Prostate gland (tissue), 2 donors: ENCODE data around the gene MT1E. TPM values are rescaled to one million over a fixed set of nuclear protein-coding genes. Genes with fewer than 3 reads are reported as not detected.
A peak's percentile ranks its signal among the peaks of the same experiment; 100 is the strongest.

ENCODE experiments used
- DNase-seq: peaks from one replicate; pipeline ENCODE4 v3.0.0-alpha.2; 2019; ENCODE audit warnings: low spot score
- H3K27ac ChIP-seq, 2 donors: fragments of 200-600 bp; sonication (generic); 2 replicates each; pipeline ENCODE4 v1.5.1; 2017 to 2019
- H3K27me3 ChIP-seq: fragments of 200-600 bp; sonication (generic); replicated peaks from 2 replicates; pipeline ENCODE4 v1.5.1; 2019; ENCODE audit not compliant: insufficient read depth
- H3K36me3 ChIP-seq, 2 donors: fragments of 200-600 bp; sonication (generic); 1 replicate in 1 of 2; 2 replicates in 1 of 2; pipeline versions ENCODE4 v1.5.1 to v1.8.1; 2017 to 2019
- H3K4me1 ChIP-seq: fragments of 200-600 bp; sonication (generic); replicated peaks from 2 replicates; pipeline ENCODE4 v1.5.1; 2019
- H3K4me3 ChIP-seq, 2 donors: fragments of 200-600 bp; sonication (generic); 2 replicates each; pipeline ENCODE4 v1.5.1; 2017 to 2019
- H3K9me3 ChIP-seq: fragments of 200-600 bp; sonication (generic); 2 replicates; pipeline ENCODE4 v1.5.1; 2017
- CTCF ChIP-seq, 4 experiments: fragments of 200-600 bp in 2 of 4; fragments of 450-650 bp in 2 of 4; sonication (generic) in 2 of 4; IDR thresholded peaks; 1 replicate in 3 of 4; 2 replicates in 1 of 4; pipeline ENCODE4 v1.5.1; 2016 to 2019; ENCODE audit warnings: antibody characterized with exemption in 4 of 4, mild to moderate bottlenecking in 2 of 4, moderate library complexity in 2 of 4
- POLR2A ChIP-seq: fragments of 450-650 bp; IDR thresholded peaks from one replicate; pipeline ENCODE4 v1.6.1; 2016; ENCODE audit warnings: antibody characterized with exemption, mild to moderate bottlenecking
- POLR2AphosphoS5 ChIP-seq: sonication (generic); formaldehyde crosslinking; IDR thresholded peaks from one replicate; pipeline ENCODE4 v1.6.1; 2017; ENCODE audit warnings: antibody characterized with exemption
- WGBS: methylation state at CpG from one replicate; pipeline ENCODE4 v1.1.5; 2018; 5-methylcytosine and 5-hydroxymethylcytosine counted together
- intact Hi-C: fragments of 100-400 bp; cut with DNase I; formaldehyde crosslinking; loops from one replicate; pipeline ENCODE4 v1.14.2; 2022
- total RNA-seq, 2 donors: library from RNA; depleted of rRNA; stranded (reverse); fragments of >200 nt; gene quantifications; one replicate each; pipeline ENCODE4 v1.1.0, GENCODE V29; 2016

Gene MT1E
- total RNA-seq, 2 donors from 2014 or later: 110 to 339 TPM

- Histone ChIP-seq H3K27ac (no peak overlapping the region), H3K36me3 (no peaks in the 10 kb centered on the region), H3K4me3 (no peak overlapping the region), H3K9me3 (no peaks in the 10 kb centered on the region), H3K27me3 (peaks cover 4% of the 10 kb centered on the region), H3K4me1 (peaks cover 4% of the 10 kb centered on the region)
- intact Hi-C loops: no loop called here
- 71% methylated on average over 1 of the region's 1 CpG for WGBS
- no peak for TF ChIP-seq POLR2AphosphoS5
- no peak for TF ChIP-seq CTCF (IDR thresholded peaks at IDR 0.05)
- no peak for TF ChIP-seq POLR2A
- no peak for DNase-seq
These were observed 13.5 kb downstream of the MT1E start for GRCh38 chr16:56639045-56639444.

- WGBS: 74% methylated on average over 1 of the region's 1 CpG
- no peak for DNase-seq
- Histone ChIP-seq H3K4me1 (peaks cover 4% of the 10 kb centered on the region), H3K36me3 (no peaks in the 10 kb centered on the region), H3K9me3 (no peaks in the 10 kb centered on the region), H3K27me3 (peaks cover 4% of the 10 kb centered on the region), H3K4me3 (no peak overlapping the region), H3K27ac (no peak overlapping the region)
- TF ChIP-seq POLR2AphosphoS5: no peak
- TF ChIP-seq POLR2A: no peak
- TF ChIP-seq CTCF (IDR thresholded peaks at IDR 0.05): no peak
- intact Hi-C loops: no loop called here
These were observed 14.5 kb downstream of the MT1E start for GRCh38 chr16:56640076-56640475.

GRCh38 chr16:56641166-56641565 lies 15.6 kb downstream of the MT1E start:
- Histone ChIP-seq H3K9me3 (no peaks in the 10 kb centered on the region), H3K4me1 (peaks cover 4% of the 10 kb centered on the region), H3K27me3 (no peaks in the 10 kb centered on the region), H3K4me3 (no peak overlapping the region), H3K36me3 (no peaks in the 10 kb centered on the region), H3K27ac (no peak overlapping the region)
- 100% methylated on average over 2 of the region's 2 CpGs for WGBS
- TF ChIP-seq POLR2AphosphoS5 (no peak), CTCF (IDR thresholded peaks at IDR 0.05) (no peak), POLR2A (no peak)
- DNase-seq: no peak
- intact Hi-C loops: no loop called here

GRCh38 chr16:56643080-56643778 lies 17.6 kb downstream of the MT1E start:
- WGBS: 6% methylated on average over 42 of the region's 42 CpGs

More at GRCh38 chr16:56643080-56643778, 17.6 kb downstream of the MT1E start:
- Histone ChIP-seq H3K4me1 (peaks cover 4% of the 10 kb centered on the region), H3K36me3 (no peaks in the 10 kb centered on the region), H3K4me3 (peak overlapping the region; percentile 4 to 19), H3K27ac (no peak overlapping the region), H3K27me3 (no peaks in the 10 kb centered on the region), H3K9me3 (no peaks in the 10 kb centered on the region)
- DNase-seq: peak; percentile 55
- peak in 3 of 4 experiments; percentile 37 to 70 (median 51) for TF ChIP-seq CTCF (IDR thresholded peaks at IDR 0.05)
- TF ChIP-seq POLR2AphosphoS5: peak; percentile 45
- no peak for TF ChIP-seq POLR2A
- intact Hi-C loops: no loop called here
